Nucleus accumbens (tissue), 56 donors: ENCODE data around the gene AKAP5.

Source experiments
- DNase-seq, 56 donors: peaks; one replicate each; lab custom pipeline; 2025; lab: John Stamatoyannopoulos, UW

The AKAP5 gene

GRCh38 chr14:64465191-64465822, at the start of gene AKAP5:
AKAP5 (plus strand) TSS chr14:64465499; CDS start chr14:64468395, 2,896 bp downstream.
- DNase-seq: peak in 55 of 56 donors; percentile 9 to 86 (median 58)

- no peak for DNase-seq
These were observed 48.9 kb upstream of the AKAP5 start for GRCh38 chr14:64416348-64416932.

GRCh38 chr14:64417055-64417770, 48.1 kb upstream of the AKAP5 start:
- no peak for DNase-seq

- peak in 3 of 56 donors; percentile 10 to 20 (median 13) for DNase-seq
These were observed 47.6 kb upstream of the AKAP5 start for GRCh38 chr14:64417771-64418125.

DNA sequence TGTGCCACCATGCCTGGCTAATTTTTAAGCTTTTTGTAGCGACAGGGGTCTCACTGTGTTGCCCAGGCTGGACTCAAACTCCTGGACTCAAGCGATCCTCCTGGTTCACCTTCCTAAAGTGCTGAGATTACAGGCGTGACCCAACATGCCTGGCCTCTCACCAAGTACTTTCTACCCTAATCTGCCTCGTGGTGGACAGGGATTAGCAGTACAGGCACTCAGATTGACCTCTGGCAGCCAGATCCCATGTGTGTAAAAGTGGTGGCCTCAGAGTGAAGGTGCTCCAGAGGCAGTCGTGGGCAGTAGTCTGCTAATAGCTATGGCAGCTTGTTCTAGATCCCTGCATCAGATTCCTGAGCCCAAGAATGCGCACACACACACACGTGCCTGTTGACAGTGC, 46.3 kb upstream of the AKAP5 start:
- no peak for DNase-seq

DNA sequence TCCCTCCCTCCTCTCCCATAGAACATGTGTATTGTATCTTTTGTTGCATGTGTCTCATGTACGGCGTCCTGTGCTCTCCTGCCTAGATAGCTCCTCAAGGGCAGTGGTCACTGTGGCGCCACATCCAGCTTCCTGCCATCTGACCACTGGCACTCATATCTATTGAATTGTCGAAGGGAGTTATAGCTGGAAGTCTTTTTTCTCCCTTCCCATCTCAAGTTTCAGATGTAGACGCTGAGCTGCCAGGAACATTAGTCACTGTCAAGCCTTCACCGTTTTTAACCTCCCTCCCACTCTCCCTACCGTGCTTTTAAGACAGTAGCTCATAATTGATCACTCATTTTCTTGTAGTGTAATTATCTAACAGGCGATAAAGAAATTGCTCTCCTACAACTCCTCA, 44.1 kb upstream of the AKAP5 start:
- DNase-seq: peak in 19 of 56 donors; percentile 5 to 62 (median 23)

GRCh38 chr14:64422005-64422404, 43.3 kb upstream of the AKAP5 start:
- DNase-seq: no peak

DNA sequence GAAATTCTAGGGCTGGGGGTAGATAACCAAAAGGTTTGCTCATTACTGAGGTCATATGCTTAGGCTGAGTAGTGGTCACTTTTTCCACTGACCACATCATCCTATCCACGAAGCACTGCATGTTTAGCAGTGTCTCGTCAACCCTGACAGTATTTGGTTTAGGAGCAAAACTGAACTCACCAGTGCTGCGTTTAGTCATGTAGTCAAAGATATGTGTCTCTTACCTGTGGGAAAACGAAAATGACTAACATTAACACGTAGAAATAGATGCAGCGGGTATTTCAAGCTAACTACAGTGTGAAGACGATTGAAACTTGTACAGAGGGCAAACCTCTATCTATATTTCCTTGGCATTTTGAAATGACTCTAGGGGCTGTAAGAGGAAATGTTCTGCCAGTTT, 42.5 kb upstream of the AKAP5 start:
- DNase-seq: no peak

DNA sequence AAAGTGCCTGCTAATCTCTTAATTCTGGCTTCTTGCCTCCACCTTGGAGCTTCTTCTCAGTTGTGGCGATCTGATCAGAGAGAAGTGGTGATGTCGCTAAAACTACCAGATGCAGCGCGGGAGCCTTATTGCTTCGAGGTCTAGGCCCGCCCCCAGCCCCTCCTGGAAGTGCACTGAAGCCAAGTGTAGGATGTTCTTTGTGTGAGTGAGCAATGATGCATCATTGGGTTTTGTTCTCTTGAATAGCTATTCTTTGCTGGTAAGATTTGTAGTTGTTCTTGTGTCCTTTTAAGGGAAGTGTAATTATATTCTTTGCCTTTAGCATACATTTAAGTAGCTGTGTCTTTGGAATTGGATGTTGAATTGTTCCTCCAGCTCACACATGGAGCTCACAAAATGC, 41.3 kb upstream of the AKAP5 start:
- DNase-seq: peak in 35 of 56 donors; percentile 4 to 83 (median 40)

DNA sequence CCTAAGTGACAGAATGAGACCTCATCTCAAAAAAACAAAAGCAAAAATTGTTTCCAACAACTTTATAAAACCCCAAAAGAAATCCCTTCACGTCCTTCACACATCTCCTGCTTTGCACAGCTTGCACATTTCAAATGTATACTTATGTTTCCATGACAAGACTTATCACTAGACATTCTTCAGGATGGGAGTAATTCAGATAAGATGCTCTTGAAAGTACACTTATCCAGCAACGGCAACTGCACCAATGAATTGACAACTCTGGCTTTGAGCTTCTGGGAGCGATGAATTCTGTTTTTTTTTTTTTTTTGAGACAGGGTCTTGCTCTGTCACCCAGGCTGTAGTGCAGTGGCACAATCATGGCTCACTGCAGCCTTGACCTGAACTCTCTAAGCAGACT, 30.8 kb upstream of the AKAP5 start:
- DNase-seq: no peak

GRCh38 chr14:64438181-64438841, 27.0 kb upstream of the AKAP5 start:
- peak in 1 of 56 donors; percentile 9 for DNase-seq

DNA sequence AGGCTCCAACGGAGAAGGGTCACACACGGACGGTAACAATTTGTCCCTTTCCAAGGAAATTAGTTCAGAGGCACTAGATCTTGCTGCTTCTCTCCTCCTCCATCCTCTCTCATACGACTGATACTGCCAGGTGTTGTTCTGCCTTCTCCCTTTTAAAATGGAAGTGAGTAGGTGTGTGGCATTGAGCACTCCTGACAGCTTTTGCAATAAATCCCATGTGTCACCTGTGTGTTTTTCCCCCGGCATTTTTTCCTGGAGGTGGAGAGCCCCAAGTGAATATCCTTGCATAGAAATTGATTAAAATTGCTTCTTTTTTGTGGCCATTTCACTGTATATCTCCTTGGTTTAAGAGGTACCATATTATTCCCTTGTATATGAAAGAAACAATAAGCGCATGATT, 26.2 kb upstream of the AKAP5 start:
- peak in 21 of 56 donors; percentile 6 to 68 (median 32) for DNase-seq

GRCh38 chr14:64440494-64440893, 24.8 kb upstream of the AKAP5 start:
- DNase-seq: no peak

- no peak for DNase-seq
These were observed 22.9 kb upstream of the AKAP5 start for GRCh38 chr14:64442300-64442988.

GRCh38 chr14:64444140-64444539, 21.2 kb upstream of the AKAP5 start:
- no peak for DNase-seq

DNA sequence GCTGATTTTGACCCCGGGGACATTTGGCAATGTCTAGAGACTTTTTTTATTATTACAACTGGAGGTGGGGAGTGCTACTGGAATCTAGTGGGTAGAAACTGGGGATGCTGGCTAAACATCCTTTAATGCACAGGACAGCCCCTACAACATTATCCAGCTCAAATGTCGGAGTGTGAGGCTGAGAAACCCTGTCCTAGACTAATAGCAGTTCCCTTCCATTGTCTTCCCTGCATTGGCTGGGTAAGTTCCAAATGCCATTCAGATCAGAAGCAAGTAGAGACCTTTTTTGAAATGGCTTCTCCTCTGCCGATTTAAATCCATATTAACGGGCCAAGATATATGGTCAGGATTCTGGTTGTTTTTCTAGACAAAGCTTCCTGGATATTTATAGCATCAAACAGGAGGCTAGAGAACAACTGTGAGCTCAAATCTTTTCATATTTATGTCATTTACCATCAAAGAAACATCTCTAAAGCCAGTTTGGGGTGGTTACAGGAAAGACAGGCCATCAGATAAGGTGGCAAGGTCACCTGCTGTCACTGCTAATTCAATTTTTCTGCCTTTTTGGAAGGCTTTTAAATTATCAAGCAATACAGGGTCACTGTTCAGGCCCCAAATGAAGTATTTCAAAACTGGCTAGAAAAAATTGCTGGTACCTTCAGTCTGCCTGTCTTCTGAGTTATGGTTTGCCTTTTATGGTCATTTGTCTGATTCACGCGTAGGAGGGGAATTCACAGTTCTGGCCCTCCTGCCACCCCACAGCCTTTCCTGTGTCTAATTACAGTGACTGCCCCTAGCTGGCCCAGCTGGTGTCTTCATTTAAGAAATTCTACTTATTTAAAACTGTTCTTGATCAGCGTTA, 20.1 kb upstream of the AKAP5 start:
- no peak for DNase-seq

GRCh38 chr14:64447876-64448670, 17.2 kb upstream of the AKAP5 start:
- no peak for DNase-seq

- no peak for DNase-seq
These were observed 15.0 kb upstream of the AKAP5 start for GRCh38 chr14:64450255-64450654.

DNA sequence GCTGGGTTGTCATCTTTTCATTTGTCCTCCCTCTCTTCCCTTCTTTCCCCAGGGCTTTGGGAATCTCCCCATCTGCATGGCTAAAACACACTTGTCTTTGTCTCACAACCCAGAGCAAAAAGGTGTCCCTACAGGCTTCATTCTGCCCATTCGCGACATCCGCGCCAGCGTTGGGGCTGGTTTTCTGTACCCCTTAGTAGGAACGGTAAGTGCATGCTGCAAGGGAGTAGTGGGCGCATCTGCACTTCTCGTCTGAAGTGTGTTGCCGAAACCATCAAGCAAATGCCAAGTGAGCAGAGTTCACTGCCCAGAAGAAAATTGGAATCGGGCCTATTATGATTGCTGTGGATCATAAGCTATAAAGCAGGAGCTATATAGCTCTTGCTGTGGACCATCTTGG, 10.6 kb upstream of the AKAP5 start:
- no peak for DNase-seq
